Endothelial cell (in vitro differentiated cells): Measurements from ENCODE around the gene WDR77. TPM values are rescaled to one million over a fixed set of nuclear protein-coding genes. Genes with fewer than 3 reads are reported as not detected.

Experiments
- DNase-seq: peaks from one replicate; pipeline ENCODE4 v3.0.0; 2021; ENCODE audit warnings: low spot score
- H3K27ac Mint-ChIP-seq: one replicate; pipeline ENCODE4 v1.8.0; 2021; ENCODE audit warnings: mixed read lengths, inconsistent platforms; ENCODE audit not compliant: unreplicated experiment
- H3K27me3 Mint-ChIP-seq: one replicate; pipeline ENCODE4 v1.8.0; 2021; ENCODE audit warnings: mild to moderate bottlenecking, moderate library complexity, mixed read lengths, inconsistent platforms; ENCODE audit not compliant: unreplicated experiment
- H3K36me3 Mint-ChIP-seq: one replicate; pipeline ENCODE4 v1.8.0; 2021; ENCODE audit warnings: mild to moderate bottlenecking, low read depth, mixed read lengths, inconsistent platforms; ENCODE audit not compliant: unreplicated experiment
- H3K4me1 Mint-ChIP-seq: one replicate; pipeline ENCODE4 v1.8.0; 2021; ENCODE audit warnings: mild to moderate bottlenecking, mixed read lengths, inconsistent platforms; ENCODE audit not compliant: unreplicated experiment
- H3K4me3 Mint-ChIP-seq: one replicate; pipeline ENCODE4 v1.8.0; 2021; ENCODE audit warnings: mild to moderate bottlenecking, mixed read lengths, inconsistent platforms; ENCODE audit not compliant: unreplicated experiment
- H3K9me3 Mint-ChIP-seq: one replicate; pipeline ENCODE4 v1.8.0; 2021; ENCODE audit warnings: mixed read lengths, inconsistent platforms; ENCODE audit not compliant: unreplicated experiment
- CTCF ChIP-seq: fragments of 200-600 bp; sonication (generic); IDR thresholded peaks from one replicate; pipeline ENCODE4 v1.5.0; 2021; ENCODE audit warnings: antibody characterized with exemption; ENCODE audit not compliant: unreplicated experiment
- total RNA-seq: library from RNA; stranded (reverse); fragmentation: NEBNext Ultra II Directional; extraction: Animal tissue kit (Norgen Biotek cat#: 25700); gene quantifications from one replicate; pipeline ENCODE4 v1.2.1, GENCODE V29; 2021; ENCODE audit not compliant: unreplicated experiment

The WDR77 gene
- total RNA-seq, 1 donor from 2014 or later = 46.2 TPM

- no peak for DNase-seq
- no peak for TF ChIP-seq CTCF
- Mint-ChIP-seq H3K27ac (no peak overlapping the region), H3K27me3 (peaks cover 9% of the 10 kb centered on the region), H3K4me1 (peaks cover 38% of the 10 kb centered on the region), H3K9me3 (no peaks in the 10 kb centered on the region), H3K36me3 (no peaks in the 10 kb centered on the region), H3K4me3 (no peak overlapping the region)
Measured at GRCh38 chr1:111422546-111423391, 26.3 kb downstream of the WDR77 start.

GRCh38 chr1:111420377-111420776, 28.7 kb downstream of the WDR77 start:
- H3K27ac Mint-ChIP-seq = no peak overlapping the region
- no peaks in the 10 kb centered on the region for H3K9me3 Mint-ChIP-seq
- DNase-seq = no peak
- peaks cover 26% of the 10 kb centered on the region for H3K4me1 Mint-ChIP-seq
- no peaks in the 10 kb centered on the region for H3K36me3 Mint-ChIP-seq
- TF ChIP-seq CTCF = no peak
- H3K27me3 Mint-ChIP-seq = peaks cover 3% of the 10 kb centered on the region
- no peak overlapping the region for H3K4me3 Mint-ChIP-seq

GRCh38 chr1:111419037-111419436, 30.0 kb downstream of the WDR77 start:
- TF ChIP-seq CTCF = no peak
- Mint-ChIP-seq H3K4me3 (no peak overlapping the region), H3K27ac (no peak overlapping the region), H3K4me1 (peaks cover 20% of the 10 kb centered on the region), H3K36me3 (peaks cover 3% of the 10 kb centered on the region), H3K27me3 (peaks cover 2% of the 10 kb centered on the region), H3K9me3 (no peaks in the 10 kb centered on the region)
- no peak for DNase-seq

GRCh38 chr1:111417755-111418154, 31.3 kb downstream of the WDR77 start:
- TF ChIP-seq CTCF = no peak
- Mint-ChIP-seq H3K36me3 (peaks cover 3% of the 10 kb centered on the region), H3K27ac (no peak overlapping the region), H3K4me1 (peaks cover 20% of the 10 kb centered on the region), H3K4me3 (no peak overlapping the region), H3K9me3 (no peaks in the 10 kb centered on the region), H3K27me3 (peaks cover 2% of the 10 kb centered on the region)
- no peak for DNase-seq

GRCh38 chr1:111415461-111415860, 33.6 kb downstream of the WDR77 start:
- Mint-ChIP-seq H3K4me1 (peaks cover 20% of the 10 kb centered on the region), H3K4me3 (no peak overlapping the region), H3K9me3 (no peaks in the 10 kb centered on the region), H3K27ac (no peak overlapping the region), H3K36me3 (peaks cover 3% of the 10 kb centered on the region), H3K27me3 (peaks cover 2% of the 10 kb centered on the region)
- TF ChIP-seq CTCF = no peak
- DNase-seq = no peak
